GM18951 (cell line): Measurements from ENCODE around the gene SPINT1.

ENCODE experiments used
- POLR2A ChIP-seq: IDR thresholded peaks from 4 replicates; pipeline ENCODE4 v1.6.1; 2011; ENCODE audit warnings: mild to moderate bottlenecking; ENCODE audit not compliant: insufficient read length, insufficient read depth; ENCODE audit errors: extremely low read depth
- in situ Hi-C: fragments of 300-500 bp; cut with MboI; formaldehyde crosslinking; loops from one replicate; pipeline ENCODE4 v1.12.0; 2022; ENCODE audit warnings: low sequenced_read_pairs, mixed read lengths, inconsistent platforms; ENCODE audit not compliant: unreplicated experiment

The SPINT1 gene

GRCh38 chr15:40843885-40844695, at the start of gene SPINT1:
Gene SPINT1, plus strand, starts transcription at chr15:40844048. Its CDS starts 507 bp downstream, at chr15:40844555.
- TF ChIP-seq POLR2A: no peak
- in situ Hi-C loops: no loop called here

GRCh38 chr15:40796041-40796440, 47.8 kb upstream of the SPINT1 start:
- TF ChIP-seq POLR2A: no peak
- in situ Hi-C loops: no loop called here

GRCh38 chr15:40796512-40796911, 47.3 kb upstream of the SPINT1 start:
- in situ Hi-C loops: no loop called here

GRCh38 chr15:40799523-40799922, 44.3 kb upstream of the SPINT1 start:
- in situ Hi-C loops: no loop called here
- no peak for TF ChIP-seq POLR2A

More at GRCh38 chr15:40796512-40796911, 47.3 kb upstream of the SPINT1 start:
- TF ChIP-seq POLR2A: no peak

GRCh38 chr15:40803076-40803475, 40.8 kb upstream of the SPINT1 start:
- TF ChIP-seq POLR2A: no peak
- in situ Hi-C loops: no loop called here

GRCh38 chr15:40803688-40804087, 40.2 kb upstream of the SPINT1 start:
- TF ChIP-seq POLR2A: no peak
- in situ Hi-C loops: no loop called here

- in situ Hi-C loops: no loop called here
- no peak for TF ChIP-seq POLR2A
Observed at GRCh38 chr15:40806672-40807027, 37.2 kb upstream of the SPINT1 start.

GRCh38 chr15:40807028-40807887, 36.6 kb upstream of the SPINT1 start, which contains the start of the genes DNAJC17 and ZFYVE19:
Gene DNAJC17, minus strand, starts transcription at chr15:40807473. Its CDS starts 27 bp downstream, at chr15:40807446.
Gene ZFYVE19, plus strand, starts transcription at chr15:40807089. Its CDS starts 501 bp downstream, at chr15:40807590.
- in situ Hi-C loops: no loop called here
- TF ChIP-seq POLR2A: peak; percentile 91

- no peak for TF ChIP-seq POLR2A
- in situ Hi-C loops: no loop called here
Observed at GRCh38 chr15:40807888-40808461, 35.9 kb upstream of the SPINT1 start.

GRCh38 chr15:40808861-40809450, 34.9 kb upstream of the SPINT1 start:
- no peak for TF ChIP-seq POLR2A
- in situ Hi-C loops: no loop called here

GRCh38 chr15:40812721-40813425, 31.0 kb upstream of the SPINT1 start:
- TF ChIP-seq POLR2A: no peak
- in situ Hi-C loops: no loop called here

GRCh38 chr15:40815042-40815698, 28.7 kb upstream of the SPINT1 start:
- no peak for TF ChIP-seq POLR2A
- in situ Hi-C loops: no loop called here
